Adrenal gland (tissue), 5 donors: ENCODE data around the gene DR1.

Experiments used
- CTCF ChIP-seq, 6 experiments: fragments of 450-650 bp in 4 of 6; fragments of 200-600 bp in 2 of 6; sonication (generic) in 1 of 6; IDR thresholded peaks; 1 replicate in 5 of 6; 2 replicates in 1 of 6; pipeline versions ENCODE4 v1.5.1 to v1.8.0; 2016 to 2021; ENCODE audit warnings: antibody characterized with exemption in 6 of 6, mild to moderate bottlenecking in 2 of 6, moderate library complexity in 1 of 6
- POLR2A ChIP-seq, 2 donors: fragments of 450-650 bp; IDR thresholded peaks; one replicate each; pipeline ENCODE4 v1.6.1; 2017; ENCODE audit warnings: antibody characterized with exemption in 2 of 2, mild to moderate bottlenecking in 2 of 2, moderate library complexity in 1 of 2
- donor health status: DM: no; HTN: no; CAD: no.

DNA sequence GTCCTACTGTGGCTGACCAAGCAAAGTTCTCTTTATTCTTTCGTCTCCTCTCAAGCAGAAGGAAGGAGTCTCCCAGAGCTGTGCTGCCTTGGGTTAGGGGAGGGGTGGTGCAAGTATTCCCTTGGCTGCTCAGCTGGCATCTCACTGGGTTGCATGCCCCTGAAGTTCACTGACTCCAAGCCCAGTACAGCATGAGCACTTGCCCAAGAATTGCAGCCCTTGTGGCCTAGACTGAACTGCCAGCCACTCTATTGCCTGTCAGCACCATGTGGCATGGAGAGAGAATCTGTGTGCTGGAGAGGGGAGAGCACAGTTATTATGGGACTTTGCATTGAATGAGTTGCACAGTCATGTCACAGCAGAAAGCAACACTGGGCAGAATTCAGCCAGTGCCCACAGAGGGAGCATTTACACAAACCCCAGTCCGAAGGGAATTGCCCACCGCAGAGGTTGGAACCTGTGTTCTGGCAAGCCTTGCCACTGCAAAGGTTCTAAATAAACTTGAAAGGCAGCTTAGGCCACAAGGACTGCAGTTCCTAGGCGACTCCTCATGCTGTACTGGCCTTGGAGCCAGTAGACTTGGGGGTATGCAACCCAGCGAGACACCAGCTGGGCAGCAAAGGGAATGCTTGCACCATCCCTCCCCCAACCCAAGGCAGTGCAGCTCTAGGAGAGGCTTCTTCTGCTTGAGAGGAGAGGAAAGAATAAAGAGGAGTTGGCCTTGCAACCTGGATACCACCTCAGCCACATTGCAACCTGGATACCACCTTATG, 28.8 kb downstream of the DR1 start:
- no peak for TF ChIP-seq CTCF (IDR thresholded peaks at IDR 0.05)
- TF ChIP-seq POLR2A (IDR thresholded peaks at IDR 0.05), result no peak
